Tibial artery (tissue), 4 donors: Measurements from ENCODE around the gene SFMBT1.

Source experiments
- DNase-seq, 2 donors: peaks; one replicate each; pipeline ENCODE4 v3.0.0-alpha.2; 2019
- H3K27ac ChIP-seq, 2 donors: fragments of 200-600 bp; sonication (generic) in 1 of 2; 1 replicate in 1 of 2; 2 replicates in 1 of 2; pipeline ENCODE4 v1.5.1; 2018 to 2019; ENCODE audit warnings: mild to moderate bottlenecking in 1 of 2
- H3K27me3 ChIP-seq, 2 donors: fragments of 200-600 bp; sonication (generic) in 1 of 2; one replicate each; pipeline versions ENCODE4 v1.5.1 to v1.6.0; 2016 to 2019
- H3K36me3 ChIP-seq, 3 donors: fragments of 200-600 bp; sonication (generic) in 2 of 3; one replicate each; pipeline ENCODE4 v1.5.1; 2016 to 2019; ENCODE audit warnings: mild to moderate bottlenecking in 2 of 3
- H3K4me1 ChIP-seq, 4 donors: fragments of 200-600 bp; sonication (generic) in 2 of 4; 1 replicate in 3 of 4; 2 replicates in 1 of 4; pipeline ENCODE4 v1.5.1; 2016 to 2019
- H3K4me3 ChIP-seq, 2 donors: fragments of 200-600 bp; sonication (generic) in 1 of 2; 1 replicate in 1 of 2; 2 replicates in 1 of 2; pipeline ENCODE4 v1.5.1; 2018 to 2019; ENCODE audit warnings: mild to moderate bottlenecking in 2 of 2
- H3K9me3 ChIP-seq, 3 donors: fragments of 200-600 bp; sonication (generic) in 1 of 3; one replicate each; pipeline ENCODE4 v1.5.1; 2016 to 2019
- intact Hi-C: fragments of 100-400 bp; cut with DNase I; formaldehyde crosslinking; loops from one replicate; pipeline ENCODE4 v1.15.0; 2023; ENCODE audit warnings: low total_unique reads
- TF ChIP-seq, protein P1 (sequence below), 2 experiments: fragments of 200-600 bp in 1 of 2; fragments of 450-650 bp in 1 of 2; IDR thresholded peaks; one replicate each; pipeline ENCODE4 v1.5.1; 2017 to 2019; ENCODE audit warnings: antibody characterized with exemption in 2 of 2, mild to moderate bottlenecking in 1 of 2, moderate library complexity in 1 of 2

SFMBT1 gene

DNA sequence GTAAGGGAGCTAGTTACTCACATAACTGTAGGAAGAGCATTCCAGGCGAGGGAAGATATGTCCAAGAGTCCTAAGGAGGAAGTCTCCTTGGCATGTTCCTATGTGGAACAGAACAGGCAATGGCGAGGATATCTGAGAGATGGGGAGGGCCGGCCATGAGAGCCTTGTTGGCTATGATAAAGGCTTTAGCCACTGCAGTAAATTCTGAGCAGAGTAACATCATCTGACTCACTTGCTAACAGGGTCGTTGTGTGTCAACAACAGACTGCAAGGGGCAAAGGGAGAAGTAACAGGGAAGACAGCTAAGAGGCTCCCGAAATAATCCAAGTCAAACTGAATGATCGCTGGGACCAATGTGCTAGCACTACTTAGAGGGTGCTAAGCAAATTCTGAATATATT, 21.6 kb downstream of the SFMBT1 start:
- H3K4me3 ChIP-seq: no peak overlapping the region
- no peak for DNase-seq
- H3K9me3 ChIP-seq: no peaks in the 10 kb centered on the region
- TF ChIP-seq, protein P1, sequence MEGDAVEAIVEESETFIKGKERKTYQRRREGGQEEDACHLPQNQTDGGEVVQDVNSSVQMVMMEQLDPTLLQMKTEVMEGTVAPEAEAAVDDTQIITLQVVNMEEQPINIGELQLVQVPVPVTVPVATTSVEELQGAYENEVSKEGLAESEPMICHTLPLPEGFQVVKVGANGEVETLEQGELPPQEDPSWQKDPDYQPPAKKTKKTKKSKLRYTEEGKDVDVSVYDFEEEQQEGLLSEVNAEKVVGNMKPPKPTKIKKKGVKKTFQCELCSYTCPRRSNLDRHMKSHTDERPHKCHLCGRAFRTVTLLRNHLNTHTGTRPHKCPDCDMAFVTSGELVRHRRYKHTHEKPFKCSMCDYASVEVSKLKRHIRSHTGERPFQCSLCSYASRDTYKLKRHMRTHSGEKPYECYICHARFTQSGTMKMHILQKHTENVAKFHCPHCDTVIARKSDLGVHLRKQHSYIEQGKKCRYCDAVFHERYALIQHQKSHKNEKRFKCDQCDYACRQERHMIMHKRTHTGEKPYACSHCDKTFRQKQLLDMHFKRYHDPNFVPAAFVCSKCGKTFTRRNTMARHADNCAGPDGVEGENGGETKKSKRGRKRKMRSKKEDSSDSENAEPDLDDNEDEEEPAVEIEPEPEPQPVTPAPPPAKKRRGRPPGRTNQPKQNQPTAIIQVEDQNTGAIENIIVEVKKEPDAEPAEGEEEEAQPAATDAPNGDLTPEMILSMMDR (IDR thresholded peaks at IDR 0.05): no peak
- no peak overlapping the region for H3K27ac ChIP-seq
- no peaks in the 10 kb centered on the region for H3K4me1 ChIP-seq
- no peaks in the 10 kb centered on the region for H3K27me3 ChIP-seq
- intact Hi-C loops: no loop called here
- H3K36me3 ChIP-seq: no peaks in the 10 kb centered on the region

DNA sequence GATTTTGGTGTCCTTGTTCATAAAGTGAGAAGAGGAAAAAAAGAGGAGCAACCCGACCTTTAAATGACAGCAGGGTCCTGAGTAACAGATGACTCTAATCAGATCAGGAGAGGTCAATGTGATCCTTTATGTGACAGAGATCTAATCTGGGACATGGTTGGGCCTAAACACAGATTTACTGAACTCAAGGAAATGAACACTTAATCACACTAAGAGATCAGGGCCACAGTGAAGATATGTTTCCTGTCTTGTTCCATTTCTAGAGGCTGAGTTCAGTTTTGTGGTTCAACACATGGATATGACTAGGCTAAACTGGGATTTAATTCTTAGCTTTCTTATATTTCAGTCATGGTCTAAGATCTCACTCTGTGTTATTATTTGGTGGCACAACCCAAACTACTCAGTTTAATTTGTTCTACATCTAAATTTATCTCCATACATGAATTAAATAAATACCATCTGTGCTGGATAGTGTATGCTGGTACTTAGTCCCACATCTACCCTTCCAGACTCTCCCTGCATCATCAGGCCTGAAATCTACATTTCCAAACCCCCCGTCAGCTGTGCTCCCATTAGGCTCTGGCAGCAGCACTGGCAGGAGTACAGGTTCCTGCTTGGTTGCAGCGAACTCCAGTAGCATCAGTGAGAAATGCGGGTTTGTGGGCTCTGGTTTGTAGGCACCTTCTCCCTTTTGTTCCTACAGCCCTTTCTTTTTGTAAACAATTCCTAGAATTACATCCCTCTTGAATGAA, 22.6 kb downstream of the SFMBT1 start:
- DNase-seq: no peak
- TF ChIP-seq, protein P1 (IDR thresholded peaks at IDR 0.05): no peak
- intact Hi-C loops: no loop called here

DNA sequence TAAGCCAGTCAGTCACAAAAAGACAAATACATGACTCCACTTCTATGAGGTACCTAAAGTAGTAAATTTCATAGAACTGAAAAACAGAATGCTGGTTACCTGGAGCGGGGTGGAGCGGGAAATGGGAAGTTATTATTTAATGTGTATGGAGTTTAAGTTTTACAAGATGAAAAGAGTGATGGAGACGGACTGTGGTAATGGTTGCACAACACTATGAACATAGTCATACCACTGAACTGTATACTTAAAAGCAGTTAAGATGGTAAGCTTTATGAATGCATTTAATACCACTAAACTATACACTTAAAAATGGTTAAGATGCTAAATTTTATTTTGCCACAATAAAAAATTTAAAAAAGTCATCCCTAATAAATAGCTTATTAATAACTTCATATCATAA, 23.2 kb downstream of the SFMBT1 start:
- intact Hi-C loops: no loop called here
- Histone ChIP-seq H3K4me3 (no peak overlapping the region), H3K27me3 (no peaks in the 10 kb centered on the region), H3K27ac (no peak overlapping the region), H3K4me1 (no peaks in the 10 kb centered on the region), H3K9me3 (no peaks in the 10 kb centered on the region), H3K36me3 (no peaks in the 10 kb centered on the region)
- DNase-seq: no peak
- TF ChIP-seq, protein P1 (IDR thresholded peaks at IDR 0.05): no peak

More for the DNA sequence above, 22.6 kb downstream of the SFMBT1 start:
- no peaks in the 10 kb centered on the region for H3K27me3 ChIP-seq
- no peaks in the 10 kb centered on the region for H3K4me1 ChIP-seq
- no peaks in the 10 kb centered on the region for H3K9me3 ChIP-seq
- H3K4me3 ChIP-seq: no peak overlapping the region
- no peak overlapping the region for H3K27ac ChIP-seq
- H3K36me3 ChIP-seq: no peaks in the 10 kb centered on the region

DNA sequence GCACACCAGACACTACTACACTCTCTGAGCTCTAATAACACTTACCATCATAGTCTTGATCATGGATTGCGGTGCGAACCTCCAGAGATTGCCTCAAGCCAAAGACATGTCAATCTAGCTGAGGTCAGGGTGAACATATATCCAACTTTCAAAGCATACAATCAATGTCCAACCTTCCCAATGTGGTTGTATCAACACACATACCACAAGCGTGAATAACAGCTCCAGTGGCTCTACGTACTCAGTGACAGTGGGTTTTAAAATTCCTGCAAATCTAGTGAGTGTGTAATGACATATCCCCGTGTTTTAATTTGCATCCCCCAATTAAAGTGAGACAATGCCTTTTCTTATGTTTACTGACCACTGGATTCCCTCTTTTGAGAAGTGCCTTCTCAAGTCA, 29.6 kb downstream of the SFMBT1 start:
- TF ChIP-seq, protein P1 (IDR thresholded peaks at IDR 0.05): no peak
- no peaks in the 10 kb centered on the region for H3K4me1 ChIP-seq
- H3K27ac ChIP-seq: no peak overlapping the region
- no peak for DNase-seq
- H3K9me3 ChIP-seq: no peaks in the 10 kb centered on the region
- no peaks in the 10 kb centered on the region for H3K36me3 ChIP-seq
- no peak overlapping the region for H3K4me3 ChIP-seq
- no peaks in the 10 kb centered on the region for H3K27me3 ChIP-seq
- intact Hi-C loops: no loop called here

DNA sequence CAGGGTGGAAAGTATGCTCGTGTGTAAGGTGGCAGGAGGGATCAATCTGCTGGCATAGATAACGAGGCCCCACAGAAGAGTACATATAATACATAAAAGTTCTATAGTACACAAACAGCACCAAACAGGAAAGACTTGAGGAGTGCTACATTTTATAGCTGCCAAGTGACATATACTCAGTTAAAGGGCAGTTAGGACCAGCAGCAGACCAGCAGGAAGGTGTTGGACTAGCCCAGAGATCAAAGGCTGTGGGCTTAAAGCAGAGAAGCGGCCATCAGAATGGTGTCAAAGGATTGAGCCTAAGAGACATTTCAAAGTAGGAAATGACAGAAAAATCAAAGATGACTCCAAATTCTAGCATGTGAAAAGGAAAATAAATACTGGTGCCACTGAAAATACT, 34.5 kb downstream of the SFMBT1 start:
- H3K4me1 ChIP-seq: no peaks in the 10 kb centered on the region
- no peak overlapping the region for H3K4me3 ChIP-seq
- H3K27me3 ChIP-seq: no peaks in the 10 kb centered on the region
- intact Hi-C loops: no loop called here
- H3K36me3 ChIP-seq: no peaks in the 10 kb centered on the region
- TF ChIP-seq, protein P1 (IDR thresholded peaks at IDR 0.05): no peak
- H3K9me3 ChIP-seq: no peaks in the 10 kb centered on the region
- DNase-seq: no peak
- no peak overlapping the region for H3K27ac ChIP-seq
